Upper lobe of left lung (tissue), 4 donors: ENCODE data around the gene TRUB2.

Source experiments
- CTCF ChIP-seq, 6 experiments: fragments of 450-650 bp in 4 of 6; fragments of 200-600 bp in 2 of 6; sonication (generic) in 2 of 6; IDR thresholded peaks; one replicate each; pipeline ENCODE4 v1.5.1; 2016 to 2019; ENCODE audit warnings: antibody characterized with exemption in 6 of 6
- POLR2AphosphoS5 ChIP-seq, 2 donors: sonication (generic); formaldehyde crosslinking; IDR thresholded peaks; one replicate each; pipeline ENCODE4 v1.5.1; 2017; ENCODE audit warnings: antibody characterized with exemption in 2 of 2

GRCh38 chr9:128304971-128305288 lies 17.3 kb downstream of the TRUB2 start:
- TF ChIP-seq POLR2AphosphoS5 (IDR thresholded peaks at IDR 0.05) (no peak), CTCF (IDR thresholded peaks at IDR 0.05) (no peak)
